ENCODE results near the gene RIC8B.

DNA sequence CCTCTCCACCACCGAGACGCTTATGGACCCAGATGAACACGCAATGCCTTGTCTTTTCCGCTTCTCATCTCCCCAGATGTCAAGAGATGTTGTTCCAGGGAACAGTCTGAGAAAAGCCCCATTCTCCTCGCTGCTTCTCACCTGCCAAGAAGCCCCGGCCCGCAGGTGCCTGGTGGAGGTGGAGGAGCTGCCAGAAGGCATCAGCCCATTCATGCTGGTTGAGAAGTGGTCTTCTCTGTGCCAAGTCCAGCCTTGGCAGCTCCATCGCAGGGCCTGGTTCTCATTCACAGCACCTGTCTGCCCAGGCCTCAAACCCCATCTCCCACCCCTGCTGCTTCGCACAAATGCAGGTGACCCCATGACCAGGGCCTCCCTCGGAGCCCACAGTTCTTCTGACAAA, 139.0 kb downstream of the RIC8B start:
- no peak for TF ChIP-seq EZH2 (optimal IDR thresholded peaks at IDR 0.05; ENCODE audit: low read depth, low read length)
- TF ChIP-seq, protein P1, sequence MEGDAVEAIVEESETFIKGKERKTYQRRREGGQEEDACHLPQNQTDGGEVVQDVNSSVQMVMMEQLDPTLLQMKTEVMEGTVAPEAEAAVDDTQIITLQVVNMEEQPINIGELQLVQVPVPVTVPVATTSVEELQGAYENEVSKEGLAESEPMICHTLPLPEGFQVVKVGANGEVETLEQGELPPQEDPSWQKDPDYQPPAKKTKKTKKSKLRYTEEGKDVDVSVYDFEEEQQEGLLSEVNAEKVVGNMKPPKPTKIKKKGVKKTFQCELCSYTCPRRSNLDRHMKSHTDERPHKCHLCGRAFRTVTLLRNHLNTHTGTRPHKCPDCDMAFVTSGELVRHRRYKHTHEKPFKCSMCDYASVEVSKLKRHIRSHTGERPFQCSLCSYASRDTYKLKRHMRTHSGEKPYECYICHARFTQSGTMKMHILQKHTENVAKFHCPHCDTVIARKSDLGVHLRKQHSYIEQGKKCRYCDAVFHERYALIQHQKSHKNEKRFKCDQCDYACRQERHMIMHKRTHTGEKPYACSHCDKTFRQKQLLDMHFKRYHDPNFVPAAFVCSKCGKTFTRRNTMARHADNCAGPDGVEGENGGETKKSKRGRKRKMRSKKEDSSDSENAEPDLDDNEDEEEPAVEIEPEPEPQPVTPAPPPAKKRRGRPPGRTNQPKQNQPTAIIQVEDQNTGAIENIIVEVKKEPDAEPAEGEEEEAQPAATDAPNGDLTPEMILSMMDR (IDR thresholded peaks at IDR 0.05; ENCODE audit: low read length): no peak

All from MM.1S (cell line).